ENCODE data around the gene CRLF1.

Gene CRLF1

DNA sequence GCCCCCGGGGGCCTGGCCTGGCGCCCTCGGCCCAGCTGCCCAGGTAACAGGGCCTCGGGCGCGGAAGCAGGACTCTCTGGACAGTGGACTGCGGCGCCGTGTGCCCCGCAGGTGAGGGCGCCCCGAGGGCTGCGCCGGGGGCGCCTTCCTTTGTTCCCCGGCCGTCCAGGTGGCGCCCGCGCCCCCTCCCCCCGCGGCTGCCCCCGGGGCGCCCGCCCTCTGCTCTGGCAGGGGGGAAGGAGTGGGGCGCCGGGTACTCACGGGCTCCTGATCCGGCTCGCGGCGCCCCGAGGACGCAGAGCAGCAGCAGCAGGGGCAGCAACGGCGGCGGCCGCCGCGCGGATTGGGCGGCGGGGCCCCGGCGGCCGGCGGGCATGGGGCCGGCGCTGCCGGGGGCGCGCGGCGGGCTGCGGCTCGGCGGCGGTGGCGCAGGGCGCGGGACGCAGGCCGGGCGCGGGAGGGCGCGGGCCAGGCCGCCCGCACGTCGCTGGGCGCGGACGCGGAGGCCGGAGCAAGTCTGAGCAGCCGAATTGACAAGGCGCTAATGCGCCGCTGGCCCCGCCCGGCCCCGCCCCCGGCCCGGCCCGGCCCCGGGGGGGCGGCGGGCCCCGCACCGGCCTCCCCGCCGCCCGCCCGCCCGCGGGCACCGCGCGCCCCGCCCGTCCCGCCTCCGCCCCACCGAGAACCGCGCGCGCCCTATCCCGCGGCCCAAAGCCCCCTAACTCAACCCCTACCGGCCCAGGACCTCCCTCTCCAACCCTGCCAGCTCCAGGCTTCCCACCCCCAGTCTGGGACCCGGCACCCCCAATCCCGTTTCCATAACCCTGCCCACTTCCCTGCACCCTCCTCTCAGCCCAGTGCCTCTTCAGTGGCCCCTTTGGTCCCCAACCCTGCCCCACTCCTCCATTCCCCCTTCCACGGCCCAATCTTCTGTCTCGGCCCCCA, at the start of gene CRLF1:
Gene CRLF1, minus strand, starts transcription at position 519 of the 945 bp plus-strand sequence. Its CDS starts 143 bp downstream, at position 376.
- DNase-seq (ENCODE audit: low spot score): no peak

DNA sequence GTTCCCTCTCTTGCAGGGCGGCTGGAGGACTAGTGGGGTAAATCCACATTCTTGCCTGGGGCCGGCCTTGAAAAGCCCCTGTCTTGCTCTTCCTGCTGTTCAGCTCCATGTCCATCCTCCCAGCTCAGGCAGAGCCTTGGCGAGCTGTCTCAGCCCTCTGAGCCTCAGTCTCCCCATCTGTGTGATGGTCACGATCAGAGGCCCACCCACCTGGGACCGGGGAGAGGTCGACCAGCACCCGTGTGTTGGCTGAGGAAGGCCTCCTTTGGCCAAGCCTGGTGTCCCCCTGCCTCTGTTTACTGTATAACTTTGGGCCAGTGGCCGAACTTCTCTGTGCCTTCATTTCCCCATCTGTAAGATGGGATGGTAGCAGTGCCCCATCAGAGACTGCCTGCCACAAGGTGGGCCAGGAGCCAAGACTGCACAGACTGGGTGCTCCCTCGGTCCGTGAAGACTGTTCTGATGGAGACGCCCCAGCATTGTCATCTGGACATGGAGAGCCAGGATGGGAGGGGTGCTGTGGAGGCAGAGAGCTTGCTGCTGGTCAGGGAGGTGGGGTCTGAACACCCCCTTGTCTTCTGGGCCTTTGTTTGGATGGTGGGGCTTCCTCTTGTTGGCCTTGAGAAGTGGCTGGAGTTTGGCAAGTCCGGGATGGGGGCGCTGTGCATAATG, 48.7 kb upstream of the CRLF1 start:
- DNase-seq (ENCODE audit: low spot score): no peak

- no peak for DNase-seq (ENCODE audit: low spot score)
Measured at GRCh38 chr19:18654469-18654868, 47.9 kb upstream of the CRLF1 start.

DNA sequence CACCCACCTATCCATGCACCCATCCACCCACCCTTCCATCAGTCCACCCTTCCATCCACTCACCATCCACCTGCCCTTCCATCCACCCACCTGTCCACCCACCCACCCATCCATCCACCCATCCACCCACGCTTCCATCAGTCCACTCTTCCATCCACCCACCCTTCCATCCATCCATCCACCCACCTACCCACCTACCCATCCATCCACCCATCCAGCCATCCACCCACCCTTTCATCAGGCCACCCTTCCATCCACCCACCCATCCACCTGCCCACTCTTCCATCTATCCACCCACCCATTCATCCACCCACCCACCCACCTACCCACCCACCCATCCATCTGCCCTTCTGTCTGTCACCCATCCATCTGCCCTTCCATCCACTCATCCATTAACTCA, 47.3 kb upstream of the CRLF1 start:
- no peak for DNase-seq (ENCODE audit: low spot score)

GRCh38 chr19:18651733-18652132, 45.1 kb upstream of the CRLF1 start:
- no peak for DNase-seq (ENCODE audit: low spot score)

DNA sequence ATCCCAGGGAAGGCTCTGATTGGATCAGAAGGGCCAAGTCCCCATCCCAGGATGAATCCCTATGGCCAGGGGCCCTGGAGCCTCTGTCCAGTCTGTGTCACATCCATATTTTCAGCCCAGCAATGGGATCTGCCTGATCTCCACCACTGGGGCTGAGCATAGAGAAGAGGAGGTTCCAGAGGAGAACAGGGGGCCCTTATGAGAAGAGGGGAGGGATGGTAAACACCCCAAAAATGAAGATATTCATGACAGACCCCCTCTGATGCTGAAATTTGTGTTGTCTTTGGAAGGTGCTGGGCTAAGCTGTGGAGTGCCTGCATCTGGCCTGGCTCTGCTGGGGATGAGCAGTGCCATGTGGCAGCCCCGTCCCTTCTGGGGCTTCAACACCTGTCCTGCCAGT, 44.7 kb upstream of the CRLF1 start:
- no peak for DNase-seq (ENCODE audit: low spot score)

GRCh38 chr19:18650468-18651041, 44.0 kb upstream of the CRLF1 start:
- no peak for DNase-seq (ENCODE audit: low spot score)

DNA sequence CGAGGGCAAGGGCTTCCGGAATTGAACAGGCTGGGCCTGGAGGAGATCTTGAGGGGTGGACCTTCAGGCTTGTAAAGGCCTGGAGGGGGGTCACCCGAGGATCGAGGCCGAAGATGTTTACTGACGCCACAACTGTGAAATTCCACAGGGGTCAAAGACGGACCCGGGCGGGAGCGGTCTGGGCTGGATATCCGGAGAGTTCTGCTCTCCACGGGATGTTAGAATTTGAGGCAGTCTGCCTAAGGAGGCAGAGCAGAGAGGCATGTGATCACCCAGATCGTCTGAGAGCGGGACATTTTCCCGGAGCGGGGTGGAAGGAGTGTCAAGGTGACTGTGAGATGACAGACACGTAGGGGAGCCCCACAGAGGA, 43.4 kb upstream of the CRLF1 start:
- DNase-seq (ENCODE audit: low spot score): no peak

GRCh38 chr19:18649371-18650020, 42.9 kb upstream of the CRLF1 start:
- DNase-seq (ENCODE audit: low spot score): no peak

DNA sequence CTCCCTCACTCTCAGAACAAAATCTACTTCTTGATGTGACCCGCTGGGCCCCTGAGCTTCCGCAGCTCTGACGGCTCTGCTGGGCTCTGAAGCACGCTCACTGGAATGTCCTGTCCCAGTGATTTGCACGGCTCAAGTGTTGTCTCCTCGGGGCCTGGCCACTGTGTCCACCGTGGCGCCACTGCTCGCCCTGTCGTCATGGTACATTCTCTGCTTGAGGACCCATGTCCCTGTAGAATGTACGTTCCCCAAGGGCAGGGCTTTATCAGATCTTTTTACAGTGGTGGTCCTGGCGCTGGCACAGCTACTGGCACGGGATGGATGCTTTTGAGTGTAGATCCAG, 42.3 kb upstream of the CRLF1 start:
- DNase-seq (ENCODE audit: low spot score): no peak

DNA sequence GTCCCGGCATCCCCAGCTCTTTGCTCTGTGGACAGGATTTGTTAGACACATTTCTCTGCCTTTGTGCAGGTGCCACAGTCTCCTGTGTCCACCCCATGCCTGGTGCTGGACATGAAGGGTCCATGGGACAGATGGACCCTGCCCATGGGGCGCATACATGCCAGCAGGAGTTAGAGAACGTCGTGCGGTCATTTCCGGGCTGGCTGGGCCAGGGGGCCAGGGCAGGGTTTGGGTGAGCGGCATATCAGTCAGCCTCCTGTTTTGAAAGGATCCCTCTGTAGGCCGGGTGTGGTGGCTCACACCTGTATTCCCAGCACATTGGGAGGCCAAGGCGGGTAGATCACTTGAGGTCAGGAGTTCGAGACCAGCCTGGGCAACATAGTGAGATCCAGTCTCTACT, 41.2 kb upstream of the CRLF1 start:
- DNase-seq (ENCODE audit: low spot score): no peak

GRCh38 chr19:18647371-18647767, 40.8 kb upstream of the CRLF1 start:
- DNase-seq (ENCODE audit: low spot score): no peak

DNA sequence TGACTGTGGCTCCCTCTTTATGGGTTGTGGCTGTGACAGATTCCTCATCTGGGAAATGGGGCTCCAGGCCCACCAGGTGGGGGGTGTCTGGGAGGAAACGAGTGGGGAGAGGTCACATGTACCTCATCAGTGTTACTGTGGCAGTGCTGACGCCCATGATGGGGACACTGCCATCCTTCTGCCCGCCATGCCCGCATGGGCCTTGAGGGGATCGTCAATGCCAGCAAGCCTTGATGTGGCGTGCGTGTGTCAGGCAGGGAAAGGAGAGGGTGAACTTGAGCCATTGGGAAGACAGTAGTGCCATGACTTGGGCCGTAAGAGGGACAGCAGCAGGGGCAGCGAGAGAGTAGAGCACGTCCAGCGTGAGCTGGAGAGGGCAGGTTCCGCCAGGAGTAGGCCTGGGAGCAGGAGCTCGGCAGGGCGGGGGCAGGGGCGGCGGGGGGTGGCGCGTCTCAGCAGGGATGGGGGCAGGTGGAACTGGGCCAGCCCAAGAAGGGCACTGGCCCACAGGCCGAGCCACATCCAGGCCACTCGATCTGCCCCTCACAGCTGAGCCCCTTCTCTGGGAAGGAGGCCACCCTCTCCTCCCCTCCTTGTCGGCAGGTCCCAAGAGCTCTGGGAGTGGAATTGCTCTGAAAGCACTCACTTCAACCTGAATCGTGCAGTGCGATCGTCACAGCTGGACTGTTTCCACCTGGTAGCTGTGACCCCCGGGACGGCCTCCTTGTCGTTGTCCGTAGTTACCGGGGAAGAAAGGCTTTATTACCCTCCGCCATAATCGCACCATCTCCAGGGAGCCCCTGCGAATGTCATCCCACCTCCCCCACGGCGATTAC, 40.2 kb upstream of the CRLF1 start:
- DNase-seq (ENCODE audit: low spot score): no peak

DNA sequence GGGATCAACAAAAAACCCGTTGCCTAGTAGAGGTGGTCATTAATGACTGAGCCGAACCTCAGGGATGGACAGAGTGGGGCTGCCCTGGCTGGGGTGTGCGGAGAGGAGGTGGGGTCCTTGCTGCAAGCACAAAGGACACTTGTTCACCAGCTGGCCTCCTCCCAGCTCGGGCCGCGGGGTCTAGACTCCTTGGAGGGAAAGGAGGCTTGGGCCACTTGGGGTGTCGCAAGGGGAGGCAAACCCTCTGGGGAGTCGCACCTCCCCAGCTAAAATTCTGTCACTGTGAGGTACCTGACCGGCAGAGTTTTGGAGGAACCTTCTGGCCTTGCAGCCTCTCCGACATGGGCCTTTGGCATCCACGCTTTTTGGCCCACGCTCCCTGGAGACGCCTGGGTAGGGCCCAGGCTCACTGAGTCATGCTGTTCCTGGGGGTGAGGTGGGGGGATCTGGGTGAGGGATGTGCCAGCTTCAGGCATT, 38.5 kb upstream of the CRLF1 start:
- no peak for DNase-seq (ENCODE audit: low spot score)

DNA sequence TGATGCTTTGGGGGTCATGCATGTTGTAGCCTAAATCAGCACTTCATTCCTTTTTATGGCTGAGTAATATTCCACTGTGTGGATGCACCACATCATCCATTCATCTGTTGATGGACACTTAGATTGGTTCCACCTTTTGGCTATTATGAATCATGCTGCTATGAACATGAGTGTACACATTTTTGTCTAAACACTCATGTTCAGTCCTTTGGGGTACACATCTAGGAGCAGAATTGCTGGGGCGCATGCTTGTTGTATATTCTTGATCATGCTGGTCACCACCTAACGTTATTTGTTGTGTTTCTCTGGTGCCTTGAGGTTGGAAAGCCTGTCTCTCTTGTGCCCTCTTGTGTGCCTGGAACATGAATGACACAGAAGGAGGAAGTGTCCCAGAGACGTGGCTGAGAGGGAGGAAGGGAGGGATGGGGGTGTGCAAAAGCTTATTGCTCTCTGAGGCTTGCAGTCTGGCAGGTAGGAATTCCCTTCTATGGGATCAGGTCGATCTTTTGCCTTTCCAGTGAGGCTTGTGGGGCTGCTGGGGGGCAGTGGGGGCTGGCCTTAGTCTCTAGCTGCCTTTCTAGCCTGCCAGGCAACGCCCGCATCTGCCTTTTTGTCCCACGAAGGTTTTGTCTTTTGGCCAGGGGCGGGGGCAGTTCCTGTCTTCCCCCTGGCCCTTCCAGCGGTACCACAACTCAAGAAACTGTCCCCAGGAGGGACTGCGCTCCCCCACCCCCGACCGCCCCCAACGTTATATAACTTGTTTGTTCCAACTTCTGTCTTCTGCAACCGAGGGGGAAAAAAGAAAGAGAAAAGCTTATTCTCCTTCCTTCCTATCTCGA, 37.8 kb upstream of the CRLF1 start:
- DNase-seq (ENCODE audit: low spot score): peak; percentile 33

- no peak for DNase-seq (ENCODE audit: low spot score)
Measured at GRCh38 chr19:18639706-18640243, 33.2 kb upstream of the CRLF1 start.

- peak; percentile 61 for DNase-seq (ENCODE audit: low spot score)
Measured at GRCh38 chr19:18637673-18638630, 31.4 kb upstream of the CRLF1 start.

- no peak for DNase-seq (ENCODE audit: low spot score)
Measured at GRCh38 chr19:18636969-18637629, 30.5 kb upstream of the CRLF1 start, which contains the start of gene KLHL26. TSS of gene KLHL26 (plus strand) at chr19:18637028. CDS start at chr19:18637055, 27 bp downstream.
